ENCODE results near the gene HCST. TPM values are rescaled to one million over a fixed set of nuclear protein-coding genes. Genes with fewer than 3 reads are reported as not detected.
"Not testable (repeated sequence)": the region's sequence is repeated elsewhere in the genome, so short reads cannot be mapped to it uniquely, and the experiment has no call there.

The HCST gene
- total RNA-seq, 4 donors from 2014 or later = 8.3 TPM; not detected in 3

- peaks cover 21% of the 10 kb centered on the region for H3K4me1 ChIP-seq
- WGBS = 7% methylated on average over 5 of the region's 60 CpGs
- H3K9me3 ChIP-seq = no peaks in the 10 kb centered on the region
- H3K27me3 ChIP-seq = peaks cover 46% of the 10 kb centered on the region
- H3K4me3 ChIP-seq = peak within 1 kb of the TSS; percentile 57
- no peak for DNase-seq (ENCODE audit: low spot score in 2 of 2)
- no peak for TF ChIP-seq POLR2A (IDR thresholded peaks at IDR 0.05)
- H3K27ac ChIP-seq = no peak within 1 kb of the TSS
- H3K36me3 ChIP-seq = no peaks in the 10 kb centered on the region
Observed at GRCh38 chr19:35868172-35868822, 34.0 kb upstream of the HCST start, which contains the start of gene APLP1. APLP1 (plus strand) TSS chr19:35868574; CDS start chr19:35868637, 63 bp downstream.

GRCh38 chr19:35868823-35869326, 33.5 kb upstream of the HCST start:
- Histone ChIP-seq H3K27ac (no peak overlapping the region), H3K4me1 (peaks cover 21% of the 10 kb centered on the region), H3K27me3 (peaks cover 46% of the 10 kb centered on the region), H3K4me3 (peak overlapping the region; percentile 57), H3K36me3 (no peaks in the 10 kb centered on the region), H3K9me3 (no peaks in the 10 kb centered on the region)
- TF ChIP-seq EP300 (IDR thresholded peaks at IDR 0.05) (no peak), POLR2A (IDR thresholded peaks at IDR 0.05) (no peak), CTCF (IDR thresholded peaks at IDR 0.05) (no peak), POLR2AphosphoS5 (IDR thresholded peaks at IDR 0.05) (no peak)
- WGBS = 0% methylated on average over 1 of the region's 15 CpGs
- DNase-seq (ENCODE audit: low spot score in 2 of 2) = no peak

- Histone ChIP-seq H3K4me1 (peaks cover 21% of the 10 kb centered on the region), H3K36me3 (no peaks in the 10 kb centered on the region), H3K27ac (no peak overlapping the region), H3K9me3 (no peaks in the 10 kb centered on the region), H3K27me3 (peaks cover 46% of the 10 kb centered on the region), H3K4me3 (peak overlapping the region; percentile 16)
- no peak for DNase-seq (ENCODE audit: low spot score in 2 of 2)
- no peak for TF ChIP-seq POLR2A (IDR thresholded peaks at IDR 0.05)
- TF ChIP-seq EP300 (IDR thresholded peaks at IDR 0.05) = no peak
- TF ChIP-seq POLR2AphosphoS5 (IDR thresholded peaks at IDR 0.05) = no peak
- no peak for TF ChIP-seq CTCF (IDR thresholded peaks at IDR 0.05)
- 1% methylated on average over 28 of the region's 51 CpGs for WGBS
Observed at GRCh38 chr19:35869327-35870123, 32.8 kb upstream of the HCST start.

GRCh38 chr19:35870124-35870736, 32.1 kb upstream of the HCST start:
- not testable (repeated sequence) for DNase-seq (ENCODE audit: low spot score in 2 of 2); H3K4me3 ChIP-seq
- H3K27me3 ChIP-seq = peaks cover 42% of the 10 kb centered on the region

GRCh38 chr19:35870798-35871197, 31.5 kb upstream of the HCST start:
- Histone ChIP-seq H3K36me3 (no peaks in the 10 kb centered on the region), H3K4me3 (no peak overlapping the region), H3K4me1 (peaks cover 21% of the 10 kb centered on the region), H3K9me3 (no peaks in the 10 kb centered on the region), H3K27me3 (peaks cover 42% of the 10 kb centered on the region), H3K27ac (no peak overlapping the region)
- WGBS = 55% methylated on average over 4 of the region's 12 CpGs
- TF ChIP-seq POLR2AphosphoS5 (IDR thresholded peaks at IDR 0.05) = no peak
- TF ChIP-seq EP300 (IDR thresholded peaks at IDR 0.05) = no peak
- no peak for TF ChIP-seq CTCF (IDR thresholded peaks at IDR 0.05)
- no peak for TF ChIP-seq POLR2A (IDR thresholded peaks at IDR 0.05)
- no peak for DNase-seq (ENCODE audit: low spot score in 2 of 2)

More at GRCh38 chr19:35870124-35870736, 32.1 kb upstream of the HCST start:
- H3K36me3 ChIP-seq, H3K9me3 ChIP-seq, H3K27ac ChIP-seq: not testable (repeated sequence)
- H3K4me1 ChIP-seq = peaks cover 21% of the 10 kb centered on the region
- 47% methylated on average over 26 of the region's 26 CpGs for WGBS

GRCh38 chr19:35871611-35872010, 30.7 kb upstream of the HCST start:
- H3K27ac ChIP-seq = no peak overlapping the region
- TF ChIP-seq EP300 (IDR thresholded peaks at IDR 0.05) = no peak
- no peak for TF ChIP-seq CTCF (IDR thresholded peaks at IDR 0.05)
- TF ChIP-seq POLR2AphosphoS5 (IDR thresholded peaks at IDR 0.05) = no peak
- no peak for TF ChIP-seq POLR2A (IDR thresholded peaks at IDR 0.05)
- H3K4me3 ChIP-seq = no peak overlapping the region
- H3K27me3 ChIP-seq = peaks cover 36% of the 10 kb centered on the region
- H3K9me3 ChIP-seq = no peaks in the 10 kb centered on the region
- H3K4me1 ChIP-seq = peaks cover 21% of the 10 kb centered on the region
- WGBS = 82% methylated on average over 11 of the region's 12 CpGs
- no peaks in the 10 kb centered on the region for H3K36me3 ChIP-seq
- no peak for DNase-seq (ENCODE audit: low spot score in 2 of 2)
